NCI-H2227 (cell line): ENCODE results near the gene CDH13.
A peak's percentile ranks its signal among the peaks of the same experiment; 100 is the strongest.

Experiments
- DNase-seq: peaks from one replicate; lab custom pipeline; 2025; ENCODE audit not compliant: unreplicated experiment; lab: John Stamatoyannopoulos, UW

Gene CDH13

DNA sequence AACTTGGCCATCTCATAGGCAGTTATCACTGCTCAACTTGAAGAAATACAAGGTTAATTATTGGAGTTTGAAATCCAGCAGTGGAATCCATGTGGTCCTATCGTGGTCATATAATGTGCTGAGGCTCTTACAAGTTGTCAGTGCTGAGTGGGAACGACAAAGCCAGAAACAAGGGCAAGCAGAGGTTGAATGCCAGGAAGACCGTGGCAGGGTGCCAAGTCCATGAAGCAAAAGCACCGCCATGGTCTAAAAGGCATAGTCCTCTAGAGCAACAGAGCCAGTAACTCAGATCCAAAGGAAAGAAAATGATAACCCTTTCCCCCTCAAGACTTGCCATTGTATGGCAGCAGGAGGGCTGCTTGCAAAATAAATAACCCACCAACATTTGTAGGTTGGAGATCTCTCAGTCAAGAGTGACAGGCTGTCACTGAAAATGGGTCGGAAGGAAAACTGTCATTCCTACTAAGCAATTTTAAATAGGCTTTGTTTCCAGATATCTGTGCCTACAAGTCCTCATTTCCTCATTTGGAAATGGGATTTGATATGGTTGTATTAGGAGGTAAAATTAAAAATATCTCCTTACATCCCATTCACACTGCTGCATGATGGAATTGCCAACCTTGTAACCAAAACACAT, 1144.7 kb downstream of the CDH13 start:
- no peak for DNase-seq

DNA sequence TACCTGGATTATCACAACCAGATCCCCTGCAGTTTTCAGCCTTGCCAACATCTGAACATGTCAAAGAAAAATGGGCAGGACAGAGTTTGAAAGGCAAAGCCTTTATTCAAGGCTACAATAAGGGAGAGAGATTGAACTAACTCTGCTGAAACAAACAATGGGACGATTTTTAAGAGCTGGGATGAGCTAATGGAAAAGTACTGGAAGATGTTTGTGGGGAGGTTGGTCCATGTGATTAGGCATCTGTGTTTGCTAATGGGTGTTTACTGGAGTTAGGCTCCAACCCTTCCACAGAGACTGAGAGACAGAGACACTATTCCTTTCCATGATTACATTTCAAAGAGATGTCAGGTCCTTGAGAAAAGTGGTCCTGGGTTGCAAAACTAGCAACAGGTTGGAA, 1146.0 kb downstream of the CDH13 start:
- no peak for DNase-seq

DNA sequence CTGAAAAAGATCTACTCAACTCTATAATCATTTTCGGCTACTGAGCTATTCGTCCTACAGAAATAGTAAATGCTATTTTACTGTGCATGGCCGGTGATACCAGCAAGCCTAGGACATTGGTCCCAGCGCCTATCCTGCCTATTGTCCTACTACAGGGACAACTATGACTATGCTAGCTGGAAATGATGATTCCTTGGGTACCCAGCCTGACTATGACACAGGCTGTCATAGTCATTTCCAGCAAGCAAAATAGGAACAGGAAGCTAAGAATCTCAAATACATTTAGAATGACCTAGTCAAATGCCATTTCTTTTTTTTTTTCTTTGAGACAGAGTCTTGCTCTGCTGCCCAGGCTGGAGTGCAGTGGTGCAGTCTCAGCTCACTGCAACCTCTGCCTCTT, 1147.3 kb downstream of the CDH13 start:
- DNase-seq: no peak

DNA sequence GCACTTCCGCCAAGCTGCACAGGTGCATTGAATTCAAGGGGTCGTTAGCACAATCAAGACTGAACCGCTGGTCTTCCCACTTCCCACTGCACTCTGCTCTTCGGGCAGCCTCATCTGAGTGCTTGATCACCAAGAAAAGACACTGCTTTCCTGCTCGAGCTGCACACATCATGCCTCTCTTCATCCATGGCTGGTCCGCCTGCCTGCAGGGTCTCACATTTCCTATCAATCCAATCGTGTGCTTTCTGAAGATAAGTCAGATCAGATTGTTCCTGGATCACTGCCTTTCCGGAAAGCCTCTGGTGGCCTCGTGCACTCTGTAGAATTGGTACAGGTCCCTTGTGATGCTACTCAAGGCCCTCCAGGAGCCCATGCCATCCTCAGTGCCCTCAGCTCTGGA, 1150.2 kb downstream of the CDH13 start:
- no peak for DNase-seq

DNA sequence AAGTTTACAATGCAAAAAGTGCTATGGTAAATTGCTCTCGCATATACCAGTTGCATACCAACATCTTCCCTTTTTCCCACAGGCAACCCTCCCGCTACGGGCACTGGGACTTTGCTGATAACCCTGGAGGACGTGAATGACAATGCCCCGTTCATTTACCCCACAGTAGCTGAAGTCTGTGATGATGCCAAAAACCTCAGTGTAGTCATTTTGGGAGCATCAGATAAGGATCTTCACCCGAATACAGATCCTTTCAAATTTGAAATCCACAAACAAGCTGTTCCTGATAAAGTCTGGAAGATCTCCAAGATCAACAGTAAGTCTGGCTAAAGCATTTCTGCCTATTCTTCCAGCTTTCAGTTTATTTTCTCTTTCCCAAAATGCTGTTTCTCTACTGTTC, 1153.1 kb downstream of the CDH13 start:
- no peak for DNase-seq

DNA sequence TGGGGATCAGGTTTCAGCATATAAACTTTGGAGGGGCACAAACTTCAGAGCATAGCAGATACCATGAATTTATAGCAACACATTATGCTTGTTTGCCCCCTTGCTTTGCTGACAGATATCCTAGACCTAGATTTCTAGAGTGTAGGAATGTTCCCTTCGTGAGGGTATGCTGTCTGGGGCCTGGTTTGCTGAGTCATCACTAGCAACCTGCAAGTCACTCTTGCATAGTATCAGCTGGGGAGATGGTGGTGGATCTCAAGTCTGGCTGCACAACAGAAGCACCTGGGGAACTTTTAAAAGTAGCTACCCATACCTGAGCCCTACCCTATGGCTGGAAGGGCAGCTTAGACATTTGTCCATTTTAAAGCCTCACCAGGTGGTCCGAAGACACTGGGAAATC, 1158.7 kb downstream of the CDH13 start:
- DNase-seq: no peak

DNA sequence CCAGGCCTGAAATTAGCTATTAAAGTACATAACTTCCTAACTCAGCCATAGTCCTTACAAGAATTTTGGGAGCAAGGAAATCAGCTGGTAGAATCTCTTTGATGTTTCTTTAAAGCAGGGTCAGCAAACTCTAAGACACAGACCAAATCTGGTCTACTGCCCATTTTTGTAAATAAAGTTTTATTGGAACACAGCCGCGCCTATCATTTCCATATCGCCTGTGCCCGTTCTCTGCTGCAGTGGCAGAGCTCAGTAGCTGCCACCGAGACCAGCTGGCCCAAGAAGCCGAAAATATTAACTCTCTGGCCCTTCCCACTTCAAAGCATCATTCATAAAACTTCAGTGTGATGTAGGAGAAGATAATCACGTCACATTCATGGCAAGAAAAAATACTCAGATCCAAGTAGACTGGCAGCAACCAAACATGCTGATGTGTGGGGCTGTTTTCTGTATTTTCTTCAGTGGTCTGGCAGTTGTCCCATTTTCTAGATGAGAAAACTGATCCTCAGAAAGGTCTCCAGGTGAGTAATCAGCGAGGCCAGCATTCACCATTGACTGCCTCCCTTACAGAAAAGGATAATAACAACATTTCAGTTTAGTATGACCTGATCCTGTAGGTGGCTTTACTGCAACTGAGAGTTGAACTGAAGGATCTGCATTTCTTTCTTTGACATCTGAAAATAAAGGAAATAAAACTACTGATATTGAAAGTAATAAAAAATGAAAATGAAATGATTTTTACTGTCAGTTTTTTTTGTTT, 1163.1 kb downstream of the CDH13 start:
- DNase-seq: no peak

DNA sequence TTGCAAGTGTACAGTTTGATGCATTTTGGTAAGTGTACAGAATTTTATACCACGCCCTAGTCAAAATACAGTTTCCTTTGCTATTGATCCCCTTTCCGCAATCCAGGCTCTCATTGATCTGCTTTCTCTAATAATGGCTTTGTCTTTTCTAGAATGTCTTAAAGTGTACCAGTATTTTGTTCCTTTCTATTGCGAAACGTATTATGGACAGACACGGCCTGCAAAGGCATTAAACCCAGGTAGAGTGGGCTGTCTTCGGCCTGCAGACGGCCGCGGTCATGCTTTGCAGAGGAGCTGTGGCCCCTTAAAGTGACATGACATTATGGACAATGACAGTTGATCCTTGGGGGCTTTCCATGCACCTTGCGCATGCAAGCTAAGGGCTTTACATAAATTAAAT, 1165.1 kb downstream of the CDH13 start:
- no peak for DNase-seq

DNA sequence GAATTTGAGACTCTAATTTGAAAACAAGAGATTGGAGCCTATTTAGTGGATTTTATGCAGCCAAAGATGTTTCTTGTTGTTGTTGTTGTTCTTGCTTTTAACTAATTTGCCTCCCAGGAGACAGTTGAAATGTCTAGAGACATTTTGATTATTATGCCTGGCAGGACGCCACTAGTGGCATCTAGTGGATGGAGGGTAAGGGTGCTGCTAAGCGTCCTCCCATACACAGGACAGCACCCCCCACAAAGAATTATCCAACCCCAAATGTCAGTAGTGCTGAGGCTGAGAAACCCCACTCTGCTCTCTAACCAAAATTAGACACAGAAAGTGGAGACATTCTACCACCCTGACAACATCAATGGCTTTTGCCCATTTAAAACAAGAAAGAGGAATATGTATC, 1165.6 kb downstream of the CDH13 start:
- DNase-seq: no peak

DNA sequence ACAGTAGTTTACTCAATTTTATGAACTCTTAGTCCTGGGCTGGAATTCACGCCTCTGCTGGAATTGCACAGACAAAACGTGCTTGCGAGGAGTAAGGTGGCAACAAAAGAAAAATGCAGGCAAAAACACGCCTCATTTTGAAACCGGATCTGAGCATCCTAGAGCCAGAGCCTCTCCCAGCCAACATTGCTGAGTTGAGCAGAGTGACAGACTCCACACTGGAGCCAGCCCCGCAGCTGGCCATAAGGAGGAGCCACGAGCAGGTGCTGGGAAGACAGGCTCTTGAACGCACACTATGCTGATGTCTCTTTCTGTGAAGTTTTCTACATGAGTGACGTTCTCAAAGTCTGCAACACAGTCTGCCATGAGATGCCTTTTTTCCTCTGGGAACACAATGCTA, 1166.4 kb downstream of the CDH13 start:
- DNase-seq: no peak

DNA sequence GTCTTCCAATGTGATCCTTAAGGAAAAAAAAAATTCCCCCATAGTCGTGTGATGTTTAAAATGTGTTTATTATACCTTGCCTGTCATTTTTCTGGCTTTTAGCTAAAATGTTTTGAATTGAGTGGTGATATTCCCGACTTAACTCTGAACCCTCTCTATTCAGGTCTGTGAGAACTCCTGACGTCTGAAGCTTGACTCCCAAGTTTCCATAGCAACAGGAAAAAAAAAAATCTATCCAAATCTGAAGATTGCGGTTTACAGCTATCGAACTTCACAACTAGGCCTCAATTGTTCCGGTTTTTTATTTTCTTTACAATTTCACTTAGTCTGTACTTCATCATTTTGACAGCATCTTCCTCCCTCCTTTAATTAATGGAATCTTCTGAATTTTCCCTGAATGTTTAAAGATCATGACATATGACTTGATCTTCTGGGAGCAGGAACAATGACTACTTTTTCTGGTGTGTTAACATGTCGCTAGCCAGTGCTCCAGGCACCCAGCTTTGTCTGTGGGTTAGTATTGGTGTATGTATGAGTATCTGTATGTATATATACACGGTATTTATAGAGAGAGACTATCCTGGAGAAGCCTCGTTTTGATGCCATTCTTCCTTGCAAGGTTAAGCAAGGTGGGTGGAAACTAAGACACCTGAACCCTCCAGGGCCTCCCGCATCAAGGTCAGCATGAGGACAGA, 1168.2 kb downstream of the CDH13 start:
- no peak for DNase-seq

DNA sequence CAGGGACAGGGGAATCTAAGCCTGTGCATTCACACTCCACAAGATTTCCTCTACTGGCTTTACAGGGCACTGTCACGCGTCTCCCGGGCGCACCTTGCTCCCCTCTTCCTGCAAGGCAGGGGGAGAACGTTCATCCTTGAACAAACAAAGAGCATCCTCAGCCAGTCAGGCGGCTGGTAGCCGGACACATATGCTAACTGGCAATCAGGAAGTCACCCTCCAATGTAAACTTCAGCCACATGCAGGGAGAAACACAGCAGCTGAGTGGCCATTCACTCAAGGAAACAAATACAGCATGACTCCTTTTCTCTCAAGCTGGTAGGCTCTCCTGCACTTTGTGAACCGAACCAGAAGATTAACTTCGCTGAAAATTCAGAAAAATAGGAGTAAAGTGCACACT, 1170.2 kb downstream of the CDH13 start:
- DNase-seq: no peak

DNA sequence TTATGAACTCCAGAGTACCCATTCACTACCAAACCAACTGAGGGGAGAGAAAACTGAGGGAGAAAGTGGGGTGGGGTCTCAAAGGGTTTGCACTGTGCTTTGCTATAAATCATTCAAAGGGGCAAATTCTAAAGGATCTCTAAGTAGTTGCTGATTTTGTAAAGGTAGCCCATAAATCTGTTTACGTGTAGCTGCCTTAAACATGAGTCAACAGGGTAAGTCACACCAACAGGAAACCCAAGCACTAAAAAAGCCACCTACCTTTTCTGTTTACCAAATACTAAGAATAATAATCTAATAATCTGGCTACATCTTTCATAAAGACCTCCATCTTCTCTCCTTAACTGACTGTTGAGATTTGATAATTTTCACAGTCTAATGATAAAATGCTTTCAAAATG, 1172.6 kb downstream of the CDH13 start:
- DNase-seq: no peak

DNA sequence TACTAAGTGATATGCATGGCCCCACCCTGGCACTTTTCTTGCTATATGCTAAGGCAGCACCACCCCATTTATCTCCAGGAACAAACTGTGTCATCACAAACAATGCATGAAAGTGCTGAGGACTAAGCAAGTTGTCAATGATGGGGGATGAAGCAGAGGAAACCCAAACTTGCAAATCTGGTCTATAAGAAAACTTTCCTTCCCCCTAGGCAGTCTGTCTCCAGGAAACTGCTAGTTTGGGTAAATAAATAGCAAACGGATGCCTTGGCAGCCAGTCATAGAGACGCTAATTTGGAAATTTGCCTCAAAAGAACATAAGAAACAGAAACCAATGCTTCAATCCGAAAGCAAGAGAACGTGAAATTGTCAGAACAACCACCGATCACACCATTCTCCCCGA, 1175.4 kb downstream of the CDH13 start:
- DNase-seq: no peak

DNA sequence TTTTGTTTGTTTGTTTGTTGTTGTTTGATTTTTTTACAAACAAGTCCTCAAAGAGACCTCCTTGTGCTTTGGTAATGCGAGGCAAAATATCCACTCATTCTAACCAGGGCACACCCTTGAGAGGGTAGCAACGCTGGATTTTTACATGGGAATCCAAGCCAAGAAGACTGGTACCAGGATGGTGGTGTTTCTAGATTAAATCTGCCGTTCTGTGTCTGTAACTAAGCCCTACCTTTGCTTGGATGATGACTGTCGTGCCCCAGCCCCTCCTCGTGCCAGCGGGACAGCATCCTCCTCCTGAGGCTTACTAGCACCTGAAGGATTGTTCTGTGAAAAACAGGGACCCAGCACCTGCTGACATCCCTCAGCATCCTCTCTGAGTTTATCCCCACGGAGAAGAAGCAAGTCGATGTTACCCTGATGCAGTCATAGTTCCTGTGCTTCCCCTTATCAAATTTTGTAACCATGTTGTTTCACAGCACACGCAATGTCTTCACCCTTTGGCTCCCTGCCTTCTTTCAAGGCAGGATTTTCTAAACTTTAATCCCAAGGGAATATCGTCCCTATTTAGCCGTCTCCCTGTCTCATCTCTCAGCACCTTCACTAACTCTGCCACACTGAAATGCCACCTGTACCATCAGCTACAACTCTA, 1175.9 kb downstream of the CDH13 start:
- DNase-seq: no peak

DNA sequence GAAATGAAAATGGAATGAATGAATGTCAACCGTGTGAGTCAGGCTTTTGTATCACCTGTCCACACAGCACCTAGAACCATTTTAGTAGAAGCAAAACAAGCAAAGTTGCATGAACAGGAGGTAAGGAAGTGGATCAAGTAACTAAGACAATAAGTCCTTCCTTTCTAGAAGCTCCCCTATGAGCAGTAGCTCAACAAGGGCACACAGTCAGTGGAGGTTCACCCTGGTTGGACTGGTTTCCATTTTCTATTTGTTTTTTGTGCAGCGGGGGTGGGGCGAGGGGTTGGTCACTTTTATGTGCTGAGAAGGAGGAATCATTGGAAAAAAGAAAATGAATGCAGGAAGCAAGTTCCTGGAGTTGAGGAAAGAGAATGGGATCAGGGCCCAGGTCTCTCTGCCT, 1177.0 kb downstream of the CDH13 start:
- DNase-seq: no peak

DNA sequence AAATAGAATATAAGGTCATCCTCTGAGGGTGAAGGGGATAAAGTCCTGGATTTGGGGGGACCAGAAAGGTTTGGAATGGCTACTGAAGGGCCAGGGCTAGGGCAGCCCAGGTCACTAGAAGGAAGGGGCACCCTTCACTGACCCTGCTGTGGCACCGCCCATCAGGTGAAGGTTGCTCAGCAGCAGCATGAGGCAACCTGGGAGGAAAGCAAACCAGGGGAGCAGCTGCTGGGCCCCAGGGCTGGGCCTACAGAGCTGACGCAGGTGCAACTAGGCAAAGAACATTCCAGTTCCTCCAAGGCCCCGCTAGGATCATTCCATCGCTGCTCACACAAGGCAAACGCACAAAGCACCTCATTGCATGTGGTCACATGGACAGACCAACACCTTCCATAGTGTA, 1177.6 kb downstream of the CDH13 start:
- DNase-seq: no peak

DNA sequence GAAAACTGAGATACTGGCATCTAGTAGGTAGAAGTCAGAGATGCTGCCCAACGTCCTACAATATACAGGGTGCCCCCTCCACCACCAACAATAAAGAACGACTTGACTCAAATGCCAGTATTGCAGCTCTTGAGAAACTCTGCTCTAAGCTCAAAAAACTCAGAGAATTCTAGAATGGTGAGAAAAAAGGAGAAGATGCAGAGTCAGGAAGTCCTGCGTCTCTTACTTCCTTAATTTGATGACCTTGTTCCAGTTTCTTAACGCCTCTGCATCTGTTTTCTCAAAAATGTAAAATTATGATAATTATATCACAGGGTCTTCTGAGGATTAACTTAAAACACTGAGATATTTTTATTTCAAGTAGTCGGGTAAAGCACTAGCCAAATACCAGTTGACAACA, 1179.3 kb downstream of the CDH13 start:
- no peak for DNase-seq

DNA sequence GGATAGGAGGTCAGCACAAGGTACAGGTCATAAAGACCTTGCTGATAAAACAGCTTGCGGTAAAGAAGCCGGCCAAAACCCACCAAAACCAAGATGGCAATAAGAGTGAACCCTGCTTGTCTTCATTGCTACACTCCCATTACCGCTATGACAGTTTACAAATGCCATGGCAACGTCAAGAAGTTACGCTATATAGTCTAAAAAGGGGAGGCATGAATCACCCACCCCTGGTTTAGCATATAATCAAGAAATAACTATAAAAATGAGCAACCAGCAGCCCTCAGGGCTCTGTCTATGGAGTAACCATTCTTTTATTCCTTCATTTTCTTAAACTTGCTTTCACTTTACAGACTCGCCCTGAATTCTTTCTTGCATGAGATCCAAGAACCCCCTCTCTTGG, 1180.0 kb downstream of the CDH13 start:
- no peak for DNase-seq

DNA sequence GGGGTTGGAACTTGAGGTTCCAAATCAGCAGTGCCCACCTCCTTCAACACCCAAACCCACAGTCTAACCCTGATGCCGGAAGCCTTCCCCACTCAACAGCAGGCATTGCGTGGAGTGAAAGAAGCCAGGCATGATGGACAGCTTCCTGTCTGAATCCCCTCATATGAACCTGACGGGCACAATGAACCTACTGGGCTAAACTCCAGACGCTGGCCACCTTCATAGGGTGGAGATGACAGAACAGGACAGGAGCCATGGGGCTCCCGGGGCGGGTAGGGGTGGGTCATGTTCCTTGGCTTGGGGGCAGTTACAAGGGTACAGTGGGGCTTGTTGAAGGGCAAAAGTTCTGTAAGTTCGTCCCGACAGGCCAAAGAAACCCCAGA, 1180.5 kb downstream of the CDH13 start:
- no peak for DNase-seq

DNA sequence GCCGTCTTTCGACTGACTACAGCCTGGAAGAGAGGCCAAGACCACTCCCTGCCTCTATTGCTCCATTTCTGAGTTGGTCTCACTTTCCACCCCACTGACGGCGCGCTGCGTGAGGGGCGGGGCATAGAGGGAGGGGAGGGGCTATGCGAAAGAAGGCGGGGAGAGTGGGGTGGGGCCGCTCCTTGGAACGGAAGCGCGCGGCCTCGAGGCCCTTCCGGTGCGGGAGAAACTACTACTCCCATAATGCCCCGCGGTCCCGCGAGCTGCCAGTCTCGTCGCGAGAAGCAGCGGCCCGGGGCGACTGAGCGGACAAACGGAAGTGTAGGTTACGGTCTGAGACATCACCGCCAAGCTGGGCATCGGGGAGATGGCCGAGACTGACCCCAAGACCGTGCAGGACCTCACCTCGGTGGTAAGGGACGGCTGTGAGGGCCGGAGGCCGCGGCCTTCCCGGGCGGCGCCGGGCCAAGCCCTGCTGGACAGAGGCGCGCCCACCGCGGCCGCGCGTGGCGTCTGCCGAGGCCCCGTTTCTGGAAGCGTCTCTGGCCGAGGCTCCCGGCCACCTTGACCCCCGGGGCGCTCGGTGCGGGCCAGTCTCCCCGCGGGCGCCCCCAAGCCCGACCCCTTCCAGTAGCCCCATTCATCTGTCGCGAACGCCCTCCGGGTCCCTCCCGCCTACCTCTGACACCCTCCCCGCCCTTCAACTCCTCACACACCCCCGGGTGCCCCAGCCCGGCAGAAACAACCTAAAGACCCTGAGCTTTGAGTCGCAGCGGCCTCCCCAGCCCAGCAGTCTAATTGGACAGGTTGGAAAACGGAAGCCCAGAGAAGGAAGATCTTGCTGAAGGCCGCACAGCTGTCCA, 1181.2 kb downstream of the CDH13 start, which contains the start of gene HSBP1:
Gene HSBP1, plus strand, starts transcription at position 269 of the 863 bp plus-strand sequence. Its CDS starts 99 bp downstream, at position 368.
- DNase-seq: peak; percentile 88
